A549 (cell line): ENCODE measurements around the gene ATP2A3. TPM values are rescaled to one million over a fixed set of nuclear protein-coding genes. Genes with fewer than 3 reads are reported as not detected.

Experiments used
- ATAC-seq, 2 experiments: fragments of 200-7000 bp in 1 of 2; fragments of >200 bp in 1 of 2; cut with Nextera tagmentation in 1 of 2; cut with Tn5 transposase in 1 of 2; 3 replicates each; pipeline versions ENCODE4 v1.8.0 to v1.9.1; 2018 to 2020; ENCODE audit warnings: mild to moderate bottlenecking in 1 of 2, moderate library complexity in 1 of 2
- CTCF ChIA-PET: fragments of 300-600 bp; sonication (Branson Sonifier 250); formaldehyde crosslinking; extraction: SDS; loops from one replicate; lab custom pipeline; 2021; ENCODE audit warnings: antibody characterized with exemption, inconsistent platforms; lab: Yijun Ruan, JAX
- POLR2A ChIA-PET: fragments of 350-600 bp; formaldehyde crosslinking; extraction: SDS; loops from one replicate; lab custom pipeline; 2021; ENCODE audit warnings: antibody characterized with exemption, inconsistent platforms; lab: Yijun Ruan, JAX
- DNase-seq, 2 experiments: peaks; one replicate each; pipeline versions ENCODE4 v3.0.0 to v3.0.0-alpha.2; 2011 to 2016; ENCODE audit warnings: low read depth in 1 of 2, low spot score in 1 of 2
- FAIRE-seq: peaks from 2 replicates; lab custom pipeline; 2011; peaks lifted over from hg19 to GRCh38; lab: Jason Lieb, UNC
- H3K27ac ChIP-seq, 2 experiments: fragments of >200 bp; sonication (Bioruptor Twin); formaldehyde crosslinking; 3 replicates each; pipeline ENCODE4 v1.5.1; 2016 to 2017
- H3K4me1 ChIP-seq: fragments of >200 bp; sonication (Bioruptor Twin); formaldehyde crosslinking; 3 replicates; pipeline ENCODE4 v1.6.1; 2016
- H3K4me2 ChIP-seq: fragments of >200 bp; sonication (Bioruptor Twin); formaldehyde crosslinking; 3 replicates; pipeline ENCODE4 v1.6.1; 2016
- H3K4me3 ChIP-seq: fragments of >200 bp; sonication (Bioruptor Twin); formaldehyde crosslinking; 3 replicates; pipeline ENCODE4 v1.5.1; 2016
- H3K9me3 ChIP-seq: fragments of >200 bp; sonication (Bioruptor Twin); formaldehyde crosslinking; 3 replicates; pipeline ENCODE4 v1.6.1; 2016
- CBX8 ChIP-seq: fragments of 200-600 bp; sonication (generic); IDR thresholded peaks from 2 replicates; pipeline ENCODE4 v1.6.1; 2016
- CEBPB ChIP-seq, 2 experiments: fragments of >200 bp in 1 of 2; sonication (Bioruptor Twin) in 1 of 2; formaldehyde crosslinking in 1 of 2; IDR thresholded peaks; 2 replicates each; pipeline ENCODE4 v1.6.1; 2012 to 2016
- EHF ChIP-seq: fragments of 250-450 bp; sonication (Bioruptor Pico); IDR thresholded peaks from 2 replicates; pipeline ENCODE4 v1.5.0; 2020; ENCODE audit warnings: mild to moderate bottlenecking
- ELK1 ChIP-seq: fragments of 150-350 bp; IDR thresholded peaks from 2 replicates; pipeline ENCODE4 v1.6.1; 2014; ENCODE audit warnings: low read depth, mild to moderate bottlenecking, low read length
- FOSB ChIP-seq: fragments of 250-450 bp; sonication (Bioruptor Pico); IDR thresholded peaks from 2 replicates; pipeline ENCODE4 v1.5.0; 2020; ENCODE audit warnings: mild to moderate bottlenecking, moderate library complexity
- FOSL2 ChIP-seq, 2 experiments: fragments of 450-650 bp in 1 of 2; fragments of >200 bp in 1 of 2; sonication (Bioruptor Twin) in 1 of 2; formaldehyde crosslinking; IDR thresholded peaks; 2 replicates each; pipeline versions ENCODE4 v1.5.0 to v1.6.1; 2016 to 2020; ENCODE audit warnings: mild to moderate bottlenecking in 1 of 2, moderate library complexity in 1 of 2
- FOXS1 ChIP-seq: fragments of 250-450 bp; sonication (Bioruptor Pico); IDR thresholded peaks from 2 replicates; pipeline ENCODE4 v1.5.0; 2020; ENCODE audit warnings: mild to moderate bottlenecking, moderate library complexity
- JUNB ChIP-seq: fragments of >200 bp; sonication (Bioruptor Twin); formaldehyde crosslinking; IDR thresholded peaks from 2 replicates; pipeline ENCODE4 v1.6.1; 2016
- KDM5A ChIP-seq: fragments of 200-600 bp; sonication (generic); IDR thresholded peaks from 2 replicates; pipeline ENCODE4 v1.6.1; 2016; ENCODE audit warnings: antibody characterized with exemption, mild to moderate bottlenecking
- MAFK ChIP-seq: fragments of 450-650 bp; IDR thresholded peaks from 2 replicates; pipeline ENCODE4 v1.6.1; 2014; ENCODE audit not compliant: partially characterized antibody
- NR3C1 ChIP-seq: fragments of >200 bp; sonication (Bioruptor Twin); formaldehyde crosslinking; IDR thresholded peaks from 3 replicates; pipeline ENCODE4 v1.6.1; 2017
- PHF8 ChIP-seq: fragments of 200-600 bp; sonication (generic); IDR thresholded peaks from 2 replicates; pipeline ENCODE4 v1.6.1; 2016; ENCODE audit warnings: low read depth, mild to moderate bottlenecking, antibody characterized with exemption, moderate library complexity, borderline replicate concordance
- RAD21 ChIP-seq, 2 experiments: fragments of >200 bp in 1 of 2; sonication (Bioruptor Twin) in 1 of 2; formaldehyde crosslinking in 1 of 2; IDR thresholded peaks in 1 of 2; conservative IDR thresholded peaks in 1 of 2; 2 replicates in 1 of 2; 3 replicates in 1 of 2; pipeline ENCODE4 v1.6.1; 2012 to 2018; ENCODE audit warnings: inconsistent platforms in 1 of 2
- RARB ChIP-seq: fragments of 250-450 bp; sonication (Bioruptor Pico); IDR thresholded peaks from 2 replicates; pipeline ENCODE4 v1.8.0; 2021; ENCODE audit warnings: mild to moderate bottlenecking, moderate library complexity
- TP53 ChIP-seq: fragments of 250-450 bp; sonication (Bioruptor Pico); IDR thresholded peaks from 2 replicates; pipeline ENCODE4 v1.5.0; 2021; ENCODE audit warnings: mild to moderate bottlenecking, moderate library complexity
- ZFP36 ChIP-seq: fragments of 450-650 bp; IDR thresholded peaks from 2 replicates; pipeline ENCODE4 v1.6.1; 2014; ENCODE audit warnings: borderline replicate concordance; ENCODE audit not compliant: partially characterized antibody
- ZNF302 ChIP-seq: fragments of 250-450 bp; sonication (Bioruptor Pico); IDR thresholded peaks from 2 replicates; pipeline ENCODE4 v1.9.0; 2021; ENCODE audit warnings: inconsistent platforms, mild to moderate bottlenecking, moderate library complexity
- WGBS: methylation state at CpG from one replicate; pipeline ENCODE4 v1.1.6; 2017; ENCODE audit errors: missing lambda C conversion rate; 5-methylcytosine and 5-hydroxymethylcytosine counted together
- polyA plus RNA-seq, 4 experiments: library from polyadenylated mRNA; depleted of rRNA in 3 of 4; stranded (reverse); fragments of >200 nt; fragmentation: RNase III in 1 of 4; extraction: RNeasy Plus Mini Kit Qiagen cat#74134 plus additional on column Dnase treatment in 1 of 4; gene quantifications; 2 replicates in 3 of 4; 3 replicates in 1 of 4; pipeline ENCODE4 v1.2.3, GENCODE V29; 2011 to 2017
- TF ChIP-seq, protein P1 (sequence below): fragments of >200 bp; sonication (Bioruptor Twin); formaldehyde crosslinking; IDR thresholded peaks from 3 replicates; pipeline ENCODE4 v1.5.1; 2016

The ATP2A3 gene
- polyA plus RNA-seq, 2 of the 4 experiments (the other 2 are of a cell fraction), result 3.1 to 5.5 TPM

GRCh38 chr17:3943240-3943891 lies 20.9 kb downstream of the ATP2A3 start:
- ATAC-seq (no peak), FAIRE-seq (no peak), DNase-seq (no peak)
- no peak overlapping the region for H3K4me2 ChIP-seq
- CTCF ChIA-PET, result interaction anchor here (1.5 to 2.3 kb wide), 2 partner anchors 29 to 131 kb away, joined by 4 to 8 read pairs; no protein-coding TSS in a partner anchor
- H3K4me3 ChIP-seq, result no peak overlapping the region
- no peak for TF ChIP-seq FOSB
- TF ChIP-seq ZFP36, result no peak
- no peak for TF ChIP-seq JUNB
- TF ChIP-seq, protein P1, sequence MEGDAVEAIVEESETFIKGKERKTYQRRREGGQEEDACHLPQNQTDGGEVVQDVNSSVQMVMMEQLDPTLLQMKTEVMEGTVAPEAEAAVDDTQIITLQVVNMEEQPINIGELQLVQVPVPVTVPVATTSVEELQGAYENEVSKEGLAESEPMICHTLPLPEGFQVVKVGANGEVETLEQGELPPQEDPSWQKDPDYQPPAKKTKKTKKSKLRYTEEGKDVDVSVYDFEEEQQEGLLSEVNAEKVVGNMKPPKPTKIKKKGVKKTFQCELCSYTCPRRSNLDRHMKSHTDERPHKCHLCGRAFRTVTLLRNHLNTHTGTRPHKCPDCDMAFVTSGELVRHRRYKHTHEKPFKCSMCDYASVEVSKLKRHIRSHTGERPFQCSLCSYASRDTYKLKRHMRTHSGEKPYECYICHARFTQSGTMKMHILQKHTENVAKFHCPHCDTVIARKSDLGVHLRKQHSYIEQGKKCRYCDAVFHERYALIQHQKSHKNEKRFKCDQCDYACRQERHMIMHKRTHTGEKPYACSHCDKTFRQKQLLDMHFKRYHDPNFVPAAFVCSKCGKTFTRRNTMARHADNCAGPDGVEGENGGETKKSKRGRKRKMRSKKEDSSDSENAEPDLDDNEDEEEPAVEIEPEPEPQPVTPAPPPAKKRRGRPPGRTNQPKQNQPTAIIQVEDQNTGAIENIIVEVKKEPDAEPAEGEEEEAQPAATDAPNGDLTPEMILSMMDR, result no peak
- no peak for TF ChIP-seq TP53
- TF ChIP-seq EHF (CRISPR knock-in tag), result no peak
- TF ChIP-seq PHF8, result no peak
- no peak for TF ChIP-seq ZNF302
- no peak for TF ChIP-seq RAD21 (conservative IDR thresholded peaks at IDR 0.05 in 1 of 2, IDR thresholded peaks at IDR 0.05 in 1 of 2)
- no peak for TF ChIP-seq FOXS1
- TF ChIP-seq NR3C1, result no peak
- no peak for TF ChIP-seq KDM5A
- H3K9me3 ChIP-seq, result no peaks in the 10 kb centered on the region
- no peaks in the 10 kb centered on the region for H3K4me1 ChIP-seq
- POLR2A ChIA-PET, result no interaction called here
- WGBS, result 89% methylated on average over 23 of the region's 23 CpGs
- no peak overlapping the region for H3K27ac ChIP-seq

- Histone ChIP-seq H3K27ac (no peak overlapping the region), H3K4me3 (no peak overlapping the region), H3K4me2 (no peak overlapping the region), H3K9me3 (no peaks in the 10 kb centered on the region), H3K4me1 (no peaks in the 10 kb centered on the region)
- DNase-seq (no peak), FAIRE-seq (no peak), ATAC-seq (no peak)
- 87% methylated on average over 42 of the region's 48 CpGs for WGBS
- no peak for TF ChIP-seq NR3C1
- TF ChIP-seq FOSL2 (IDR thresholded peaks at IDR 0.05), result no peak
- no peak for TF ChIP-seq FOSL2 (CRISPR knock-in tag; IDR thresholded peaks at IDR 0.05)
- TF ChIP-seq CEBPB (IDR thresholded peaks at IDR 0.05), result no peak
- no peak for TF ChIP-seq RARB (CRISPR knock-in tag)
- no peak for TF ChIP-seq ZFP36
- TF ChIP-seq CBX8, result no peak
- ChIA-PET CTCF (interaction anchor here (1.2 to 2.3 kb wide), 2 partner anchors 24 to 27 kb away, joined by 3 to 8 read pairs; no protein-coding TSS in a partner anchor), POLR2A (no interaction called here)
Measured at GRCh38 chr17:3940965-3941698, 23.1 kb downstream of the ATP2A3 start.

DNA sequence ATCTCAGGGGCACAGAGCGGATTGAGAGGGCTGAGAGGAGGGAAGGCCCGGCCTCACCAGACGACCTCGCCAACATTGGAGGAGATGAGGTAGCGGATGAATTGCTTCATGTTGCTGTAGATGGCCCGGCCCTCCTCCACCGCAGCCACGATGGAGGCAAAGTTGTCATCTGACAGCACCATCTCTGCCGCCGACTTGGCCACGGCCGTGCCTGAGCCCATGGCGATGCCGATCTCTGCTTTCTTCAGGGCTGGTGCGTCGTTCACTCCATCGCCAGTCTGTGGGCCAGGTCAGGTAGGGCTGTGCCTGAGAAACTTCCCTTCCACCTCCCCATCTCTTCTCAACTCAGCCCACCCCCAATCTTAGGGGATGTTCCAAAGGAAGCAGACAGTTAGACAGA lies 26.9 kb downstream of the ATP2A3 start:
- ChIA-PET CTCF (no interaction called here), POLR2A (no interaction called here)
- Histone ChIP-seq H3K4me1 (no peaks in the 10 kb centered on the region; the same call in 2 of the 3 replicates), H3K9me3 (no peaks in the 10 kb centered on the region), H3K4me3 (no peak overlapping the region), H3K4me2 (no peak overlapping the region), H3K27ac (no peak overlapping the region)
- 91% methylated on average over 17 of the region's 17 CpGs for WGBS
- FAIRE-seq (no peak), DNase-seq (no peak), ATAC-seq (no peak)
- TF ChIP-seq ELK1 (no peak), FOXS1 (no peak), CBX8 (no peak), MAFK (no peak)
